Osteocyte (in vitro differentiated cells): Measurements from ENCODE around the gene REC114. TPM values are rescaled to one million over a fixed set of nuclear protein-coding genes. Genes with fewer than 3 reads are reported as not detected.

Source experiments
- DNase-seq: peaks from one replicate; pipeline ENCODE4 v3.0.0; 2021; ENCODE audit warnings: mixed read lengths; ENCODE audit not compliant: unreplicated experiment; ENCODE audit errors: extremely low spot score
- H3K27ac Mint-ChIP-seq: one replicate; pipeline ENCODE4 v1.8.0; 2021; ENCODE audit warnings: mild to moderate bottlenecking, mixed read lengths; ENCODE audit not compliant: unreplicated experiment
- H3K27me3 Mint-ChIP-seq: one replicate; pipeline ENCODE4 v1.8.0; 2021; ENCODE audit warnings: mixed read lengths; ENCODE audit not compliant: unreplicated experiment
- H3K36me3 Mint-ChIP-seq: one replicate; pipeline ENCODE4 v1.8.0; 2021; ENCODE audit warnings: mixed read lengths; ENCODE audit not compliant: unreplicated experiment
- H3K4me1 Mint-ChIP-seq: one replicate; pipeline ENCODE4 v1.8.0; 2021; ENCODE audit warnings: mixed read lengths; ENCODE audit not compliant: unreplicated experiment
- H3K4me3 Mint-ChIP-seq: one replicate; pipeline ENCODE4 v1.8.0; 2021; ENCODE audit warnings: mild to moderate bottlenecking, moderate library complexity, mixed read lengths; ENCODE audit not compliant: unreplicated experiment
- H3K9me3 Mint-ChIP-seq: one replicate; pipeline ENCODE4 v1.8.0; 2021; ENCODE audit warnings: mixed read lengths; ENCODE audit not compliant: unreplicated experiment
- CTCF ChIP-seq: fragments of 200-600 bp; sonication (generic); IDR thresholded peaks from 2 replicates; pipeline ENCODE4 v1.5.0; 2021; ENCODE audit warnings: antibody characterized with exemption, mild to moderate bottlenecking, moderate library complexity
- total RNA-seq: library from RNA; stranded (reverse); gene quantifications from 2 replicates; pipeline ENCODE4 v1.2.1, GENCODE V29; 2021

REC114 gene
- total RNA-seq, 1 donor from 2014 or later: not detected

DNA sequence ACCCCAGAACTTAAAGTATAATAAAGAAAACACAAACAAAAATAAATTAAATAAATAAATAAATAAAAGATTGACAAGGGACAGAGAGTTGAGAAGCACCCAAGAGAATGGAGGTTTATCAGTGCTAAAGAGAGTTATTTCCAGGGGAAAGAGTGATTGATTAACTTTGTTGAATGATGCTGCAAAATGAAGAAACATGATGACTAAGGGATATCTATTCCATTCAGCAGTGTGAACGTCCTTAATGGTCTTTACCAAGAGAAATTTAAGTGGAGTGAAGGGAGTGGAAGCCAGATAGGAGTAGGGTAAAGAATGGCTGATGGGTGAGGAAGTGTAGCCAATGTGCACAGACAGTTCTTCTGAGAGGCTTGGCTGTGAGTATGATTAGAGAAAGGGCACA is 11.1 kb downstream of the REC114 start:
- TF ChIP-seq CTCF: no peak
- peaks cover 70% of the 10 kb centered on the region for H3K27me3 Mint-ChIP-seq
- H3K36me3 Mint-ChIP-seq: no peaks in the 10 kb centered on the region
- no peaks in the 10 kb centered on the region for H3K4me1 Mint-ChIP-seq
- H3K4me3 Mint-ChIP-seq: no peak overlapping the region
- no peak overlapping the region for H3K27ac Mint-ChIP-seq
- DNase-seq: no peak
- H3K9me3 Mint-ChIP-seq: no peaks in the 10 kb centered on the region

DNA sequence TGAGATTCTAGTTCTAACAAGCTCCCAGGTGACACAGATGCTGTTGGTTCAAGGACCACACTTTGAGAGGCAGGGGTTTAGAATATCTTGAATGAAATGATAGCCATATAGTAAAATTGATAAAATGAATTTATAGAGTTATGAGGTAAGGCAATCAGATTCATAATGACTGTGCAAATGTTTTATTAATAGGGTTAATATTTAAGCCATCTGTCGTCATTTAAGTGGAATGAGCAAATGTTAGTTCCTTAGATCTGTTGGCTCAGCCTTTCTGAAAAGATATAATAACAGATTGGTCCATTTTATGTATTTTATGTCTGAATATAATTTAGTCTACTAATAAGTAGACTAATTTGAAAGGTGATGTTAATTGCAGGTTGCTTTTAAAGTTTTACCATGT is 12.9 kb downstream of the REC114 start:
- Mint-ChIP-seq H3K27me3 (peaks cover 63% of the 10 kb centered on the region), H3K4me1 (no peaks in the 10 kb centered on the region), H3K27ac (no peak overlapping the region), H3K9me3 (no peaks in the 10 kb centered on the region), H3K36me3 (no peaks in the 10 kb centered on the region), H3K4me3 (no peak overlapping the region)
- no peak for DNase-seq
- no peak for TF ChIP-seq CTCF

DNA sequence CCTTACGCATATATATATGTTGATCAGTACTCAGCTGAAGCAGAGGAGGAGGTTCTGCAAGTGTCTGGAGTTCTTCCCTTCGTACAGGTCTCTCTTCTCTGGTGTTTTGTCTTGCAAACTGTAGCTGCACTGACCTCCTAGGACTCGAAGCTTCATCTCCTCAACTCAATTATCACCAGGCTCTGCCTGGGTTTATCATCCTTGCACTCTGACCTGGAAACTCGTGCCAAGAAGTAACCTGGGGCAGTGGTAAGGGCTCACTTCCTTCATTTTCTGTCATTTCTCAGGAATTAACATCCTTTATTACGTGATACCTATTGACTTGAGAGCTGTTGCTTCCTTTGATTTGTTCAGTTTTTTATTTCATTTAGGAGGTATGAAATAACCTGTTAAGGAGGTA is 14.4 kb downstream of the REC114 start:
- Mint-ChIP-seq H3K4me3 (no peak overlapping the region), H3K27ac (no peak overlapping the region), H3K4me1 (no peaks in the 10 kb centered on the region), H3K27me3 (peaks cover 57% of the 10 kb centered on the region), H3K9me3 (no peaks in the 10 kb centered on the region), H3K36me3 (no peaks in the 10 kb centered on the region)
- no peak for TF ChIP-seq CTCF
- no peak for DNase-seq

- H3K4me1 Mint-ChIP-seq: no peaks in the 10 kb centered on the region
- peaks cover 50% of the 10 kb centered on the region for H3K27me3 Mint-ChIP-seq
- no peaks in the 10 kb centered on the region for H3K9me3 Mint-ChIP-seq
- DNase-seq: no peak
- no peak overlapping the region for H3K27ac Mint-ChIP-seq
- no peak overlapping the region for H3K4me3 Mint-ChIP-seq
- no peak for TF ChIP-seq CTCF
- H3K36me3 Mint-ChIP-seq: no peaks in the 10 kb centered on the region
Measured at GRCh38 chr15:73460662-73461061, 17.7 kb downstream of the REC114 start.

- Mint-ChIP-seq H3K27ac (no peak overlapping the region), H3K9me3 (no peaks in the 10 kb centered on the region), H3K4me3 (no peak overlapping the region), H3K4me1 (no peaks in the 10 kb centered on the region), H3K36me3 (no peaks in the 10 kb centered on the region), H3K27me3 (peaks cover 44% of the 10 kb centered on the region)
- TF ChIP-seq CTCF: no peak
- no peak for DNase-seq
Measured at GRCh38 chr15:73464602-73465001, 21.6 kb downstream of the REC114 start.
